Colonic mucosa (tissue), 4 donors: ENCODE measurements around the gene SEMA3E. TPM values are rescaled to one million over a fixed set of nuclear protein-coding genes. Genes with fewer than 3 reads are reported as not detected.

Source experiments
- DNase-seq: peaks from one replicate; pipeline ENCODE4 v3.0.0-alpha.2; 2020
- H3K27ac ChIP-seq: fragments of 200-600 bp; one replicate; pipeline ENCODE4 v1.8.0; 2021
- H3K27me3 ChIP-seq: fragments of 200-600 bp; one replicate; pipeline ENCODE4 v1.8.0; 2021
- H3K36me3 ChIP-seq: fragments of 200-600 bp; one replicate; pipeline ENCODE4 v1.8.0; 2021
- H3K4me1 ChIP-seq: fragments of 200-600 bp; one replicate; pipeline ENCODE4 v1.8.0; 2021; ENCODE audit warnings: mild to moderate bottlenecking
- H3K4me3 ChIP-seq: fragments of 200-600 bp; one replicate; pipeline ENCODE4 v1.8.0; 2021
- H3K9ac ChIP-seq, 2 donors: one replicate each; pipeline ENCODE4 v1.7.0; 2013; ENCODE audit warnings: control low read depth in 2 of 2, low read depth in 2 of 2, low read length in 2 of 2
- H3K9me3 ChIP-seq: fragments of 200-600 bp; one replicate; pipeline ENCODE4 v1.8.0; 2021
- CTCF ChIP-seq: fragments of 200-600 bp; IDR thresholded peaks from one replicate; pipeline ENCODE4 v1.8.0; 2022; ENCODE audit warnings: antibody characterized with exemption, mild to moderate bottlenecking
- intact Hi-C: fragments of 100-400 bp; cut with DNase I; formaldehyde crosslinking; loops from one replicate; pipeline ENCODE4 v1.14.1; 2022
- total RNA-seq, 2 donors: library from RNA; stranded (reverse); fragmentation: NEBNext Ultra II Directional in 1 of 2; extraction: Animal tissue kit (Norgen Biotek cat#: 25700) in 1 of 2; gene quantifications; one replicate each; pipeline ENCODE4 v1.2.1, GENCODE V29; 2021
- donor health status: healthy.
- donor health status: DM: no; HTN: no; CAD: no.
- donor health status: DM: no; HTN: no; CAD: no.

The SEMA3E gene
- total RNA-seq, 2 donors from 2014 or later, result 1.2 to 2.3 TPM

- intact Hi-C loops, result no loop called here
- no peak overlapping the region for H3K4me3 ChIP-seq
- H3K27me3 ChIP-seq, result no peaks in the 10 kb centered on the region
Observed at GRCh38 chr7:83581667-83582435, 67.1 kb downstream of the SEMA3E start.

GRCh38 chr7:83579740-83580139, 69.2 kb downstream of the SEMA3E start:
- H3K36me3 ChIP-seq, result no peaks in the 10 kb centered on the region
- no peaks in the 10 kb centered on the region for H3K4me1 ChIP-seq
- H3K9me3 ChIP-seq, result no peaks in the 10 kb centered on the region
- no peaks in the 10 kb centered on the region for H3K27me3 ChIP-seq
- no peak overlapping the region for H3K4me3 ChIP-seq
- TF ChIP-seq CTCF, result no peak
- no peak for DNase-seq
- no peak overlapping the region for H3K27ac ChIP-seq
- no peak overlapping the region for H3K9ac ChIP-seq
- intact Hi-C loops, result no loop called here

More at GRCh38 chr7:83581667-83582435, 67.1 kb downstream of the SEMA3E start:
- no peak overlapping the region for H3K9ac ChIP-seq
- no peaks in the 10 kb centered on the region for H3K4me1 ChIP-seq
- no peak for TF ChIP-seq CTCF
- H3K9me3 ChIP-seq, result no peaks in the 10 kb centered on the region
- no peak overlapping the region for H3K27ac ChIP-seq
- no peak for DNase-seq
- H3K36me3 ChIP-seq, result no peaks in the 10 kb centered on the region

- no peaks in the 10 kb centered on the region for H3K4me1 ChIP-seq
- H3K36me3 ChIP-seq, result no peaks in the 10 kb centered on the region
- TF ChIP-seq CTCF, result no peak
- no peaks in the 10 kb centered on the region for H3K9me3 ChIP-seq
- no peak overlapping the region for H3K9ac ChIP-seq
- no peak overlapping the region for H3K4me3 ChIP-seq
- intact Hi-C loops, result no loop called here
- H3K27ac ChIP-seq, result no peak overlapping the region
- DNase-seq, result no peak
- H3K27me3 ChIP-seq, result no peaks in the 10 kb centered on the region
Observed at GRCh38 chr7:83575436-83575835, 73.5 kb downstream of the SEMA3E start.

- Histone ChIP-seq H3K9ac (no peak overlapping the region), H3K4me3 (no peak overlapping the region), H3K27me3 (no peaks in the 10 kb centered on the region), H3K9me3 (no peaks in the 10 kb centered on the region), H3K4me1 (no peaks in the 10 kb centered on the region), H3K27ac (no peak overlapping the region), H3K36me3 (no peaks in the 10 kb centered on the region)
- no peak for TF ChIP-seq CTCF
- intact Hi-C loops, result no loop called here
- no peak for DNase-seq
Observed at GRCh38 chr7:83574616-83575015, 74.3 kb downstream of the SEMA3E start.

GRCh38 chr7:83562960-83563359, 86.0 kb downstream of the SEMA3E start:
- intact Hi-C loops, result no loop called here
- Histone ChIP-seq H3K4me1 (no peaks in the 10 kb centered on the region), H3K27ac (no peak overlapping the region), H3K4me3 (no peak overlapping the region), H3K27me3 (no peaks in the 10 kb centered on the region), H3K9me3 (no peaks in the 10 kb centered on the region), H3K36me3 (no peaks in the 10 kb centered on the region), H3K9ac (no peak overlapping the region)
- DNase-seq, result no peak
- no peak for TF ChIP-seq CTCF
